HG02852 (cell line): ENCODE results near the gene TCERG1L.
"Not testable (repeated sequence)": the region's sequence is repeated elsewhere in the genome, so short reads cannot be mapped to it uniquely, and the experiment has no call there.

Experiments
- ATAC-seq: cut with Tn5 transposase; IDR thresholded peaks from one replicate; pipeline ENCODE4 v1.9.1; 2021; ENCODE audit warnings: mild to moderate bottlenecking, moderate library complexity; ENCODE audit not compliant: unreplicated experiment

TCERG1L gene, protein sequence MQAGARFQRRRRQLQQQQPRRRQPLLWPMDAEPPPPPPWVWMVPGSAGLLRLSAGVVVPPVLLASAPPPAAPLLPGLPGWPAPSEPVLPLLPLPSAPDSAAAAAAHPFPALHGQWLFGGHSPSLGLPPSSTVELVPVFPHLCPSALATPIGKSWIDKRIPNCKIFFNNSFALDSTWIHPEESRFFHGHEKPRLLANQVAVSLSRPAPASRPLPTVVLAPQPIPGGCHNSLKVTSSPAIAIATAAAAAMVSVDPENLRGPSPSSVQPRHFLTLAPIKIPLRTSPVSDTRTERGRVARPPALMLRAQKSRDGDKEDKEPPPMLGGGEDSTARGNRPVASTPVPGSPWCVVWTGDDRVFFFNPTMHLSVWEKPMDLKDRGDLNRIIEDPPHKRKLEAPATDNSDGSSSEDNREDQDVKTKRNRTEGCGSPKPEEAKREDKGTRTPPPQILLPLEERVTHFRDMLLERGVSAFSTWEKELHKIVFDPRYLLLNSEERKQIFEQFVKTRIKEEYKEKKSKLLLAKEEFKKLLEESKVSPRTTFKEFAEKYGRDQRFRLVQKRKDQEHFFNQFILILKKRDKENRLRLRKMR

DNA sequence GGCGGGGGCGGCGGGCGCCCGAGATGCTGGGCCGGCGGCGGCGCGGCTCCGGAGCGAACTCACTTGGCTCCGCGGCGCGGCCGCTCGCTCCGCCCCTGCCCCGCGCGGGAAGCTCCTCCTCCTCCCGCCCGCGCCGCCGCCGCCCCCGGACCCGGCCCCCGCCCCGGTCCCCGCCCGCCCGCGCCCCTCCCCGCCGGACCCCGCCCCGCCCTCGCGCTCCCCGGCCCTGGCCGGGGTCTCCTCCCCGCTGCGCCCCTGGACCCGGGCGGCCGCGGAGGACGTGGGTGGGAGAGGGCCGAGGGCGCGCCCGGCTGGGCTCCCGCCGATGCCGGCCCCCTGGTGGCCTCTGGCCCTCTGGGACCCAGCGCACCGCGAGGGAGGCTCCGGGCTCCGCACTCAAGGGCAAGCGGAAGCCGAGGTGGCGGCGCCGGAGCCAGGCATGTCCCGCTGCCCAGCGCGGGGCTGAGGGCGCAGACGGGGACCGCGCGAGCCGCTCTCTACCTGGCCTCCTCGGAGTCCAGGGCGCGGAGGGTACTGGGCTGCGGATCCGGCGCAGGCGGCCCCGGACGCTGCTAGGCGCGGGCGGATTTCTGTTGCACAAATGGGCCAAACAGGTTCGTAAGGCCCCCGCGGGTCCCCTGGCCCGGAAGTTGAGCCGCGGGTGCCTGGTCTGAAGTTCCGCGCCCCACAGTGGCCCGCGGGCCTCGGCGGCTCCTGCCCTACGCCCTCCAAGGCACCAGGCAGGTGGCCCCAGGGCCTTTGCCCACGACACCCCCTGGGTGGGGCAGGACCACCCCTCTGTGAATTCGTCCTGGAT is at the start of gene TCERG1L:
TSS of gene TCERG1L (minus strand) at position 61 of the 817 bp plus-strand sequence. CDS start 86 bp downstream, outside the sequence.
- ATAC-seq, result no peak

DNA sequence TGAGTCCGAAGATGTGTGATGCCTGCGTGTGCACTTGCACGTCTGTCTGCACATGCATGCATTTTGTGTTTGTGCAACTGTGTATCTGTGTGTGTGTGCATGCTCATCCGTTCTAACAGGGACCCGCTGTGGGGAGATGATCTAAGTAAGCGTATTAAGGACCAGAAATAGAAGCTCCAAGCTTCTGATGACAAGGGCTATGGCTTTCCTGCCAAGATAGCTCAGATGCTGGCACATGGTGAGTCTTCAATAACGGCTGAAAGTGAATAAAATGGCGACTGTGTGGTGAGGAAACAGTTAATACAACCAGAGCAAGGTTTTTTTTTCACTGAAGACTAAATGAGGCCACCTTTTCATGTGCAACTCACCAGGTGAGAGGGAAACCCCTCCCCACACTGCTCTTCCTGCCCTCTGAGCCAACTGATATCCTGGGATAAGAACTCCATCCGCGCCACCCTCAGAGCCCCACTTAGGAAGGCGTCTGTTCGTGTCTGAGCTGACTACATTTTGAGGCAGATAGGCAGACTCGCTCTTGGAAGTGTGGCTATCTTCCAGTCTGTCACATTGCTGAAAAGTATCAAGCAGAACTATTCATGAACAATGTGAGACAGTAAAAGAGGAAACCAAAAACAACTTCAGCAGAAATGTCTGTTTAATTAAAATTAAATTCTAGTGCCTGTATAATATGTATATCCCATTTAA is 47.4 kb upstream of the TCERG1L start:
- no peak for ATAC-seq

DNA sequence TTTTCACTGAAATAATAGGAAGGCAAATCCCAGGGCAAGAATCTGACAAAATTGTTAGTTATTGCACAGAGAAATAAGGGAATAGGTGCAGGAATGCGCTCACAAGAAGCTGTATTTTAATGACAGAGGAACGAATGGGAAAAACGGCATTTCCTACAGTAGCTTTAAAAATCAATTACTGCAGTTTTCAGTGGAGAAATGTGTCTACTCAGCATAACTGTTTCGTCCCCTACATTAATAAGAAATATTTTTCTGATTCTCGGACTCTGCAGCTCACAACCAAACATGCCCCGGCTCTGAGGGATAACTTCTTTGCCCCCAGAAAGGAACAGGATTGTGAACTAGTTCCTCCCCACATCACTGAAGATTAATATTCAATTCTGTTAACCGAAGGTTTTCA is 44.9 kb upstream of the TCERG1L start:
- no peak for ATAC-seq

DNA sequence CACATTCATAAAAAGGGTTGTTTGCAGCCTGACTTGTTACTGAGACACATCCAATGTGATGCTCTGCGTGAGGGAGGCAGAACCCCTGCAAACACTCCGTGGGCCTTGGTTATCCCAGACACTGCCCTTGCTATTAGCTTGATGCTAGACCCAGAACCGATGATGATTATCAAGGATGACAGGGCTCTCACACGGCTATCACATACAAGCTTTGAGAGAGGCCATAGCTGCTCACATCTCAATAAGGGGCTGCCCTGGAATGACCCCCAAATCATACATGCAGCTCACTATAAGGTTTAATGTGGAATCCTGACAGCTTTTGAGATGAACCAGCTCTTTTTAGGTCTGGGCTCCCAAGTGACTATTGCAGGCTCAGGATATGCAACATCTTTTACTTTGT is 44.4 kb upstream of the TCERG1L start:
- no peak for ATAC-seq

DNA sequence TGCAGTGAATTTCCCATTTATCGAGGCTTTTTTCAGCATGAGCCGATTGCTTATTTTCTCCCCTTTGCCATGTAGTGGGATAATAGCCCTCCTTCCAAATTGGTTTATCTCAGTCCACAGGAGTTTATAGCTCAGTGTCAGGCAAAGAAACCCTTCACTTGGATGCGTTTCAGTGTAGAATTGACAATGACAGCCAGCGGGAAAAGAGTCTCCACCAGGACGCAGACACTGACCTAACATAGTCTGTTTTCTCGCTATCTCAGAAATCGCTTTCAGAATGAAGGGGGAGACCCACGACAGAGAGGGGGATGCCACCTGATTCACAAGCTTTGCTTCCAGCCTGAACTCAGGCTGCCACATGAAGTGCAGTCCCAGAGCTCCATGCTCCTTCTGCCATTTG is 43.5 kb upstream of the TCERG1L start:
- ATAC-seq, result no peak

DNA sequence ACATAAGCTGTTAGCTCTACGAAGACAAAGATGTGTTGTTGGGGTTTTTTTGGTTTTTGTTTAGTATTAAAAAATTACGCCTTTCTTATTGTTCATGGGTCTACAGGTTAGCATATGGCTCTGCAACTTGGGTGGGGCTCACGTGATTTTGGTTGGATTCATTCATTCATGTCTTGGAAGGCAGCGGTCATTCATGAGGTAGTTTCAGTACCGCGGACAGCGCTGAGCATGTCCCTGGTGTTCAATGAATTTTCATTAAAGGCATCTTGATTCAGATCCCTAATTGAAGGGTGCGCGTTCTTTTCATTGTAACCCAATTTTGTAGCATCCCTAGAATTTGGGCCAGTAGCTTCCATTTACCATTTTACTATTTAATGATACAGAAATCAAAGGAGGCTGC is 42.9 kb upstream of the TCERG1L start:
- no peak for ATAC-seq

DNA sequence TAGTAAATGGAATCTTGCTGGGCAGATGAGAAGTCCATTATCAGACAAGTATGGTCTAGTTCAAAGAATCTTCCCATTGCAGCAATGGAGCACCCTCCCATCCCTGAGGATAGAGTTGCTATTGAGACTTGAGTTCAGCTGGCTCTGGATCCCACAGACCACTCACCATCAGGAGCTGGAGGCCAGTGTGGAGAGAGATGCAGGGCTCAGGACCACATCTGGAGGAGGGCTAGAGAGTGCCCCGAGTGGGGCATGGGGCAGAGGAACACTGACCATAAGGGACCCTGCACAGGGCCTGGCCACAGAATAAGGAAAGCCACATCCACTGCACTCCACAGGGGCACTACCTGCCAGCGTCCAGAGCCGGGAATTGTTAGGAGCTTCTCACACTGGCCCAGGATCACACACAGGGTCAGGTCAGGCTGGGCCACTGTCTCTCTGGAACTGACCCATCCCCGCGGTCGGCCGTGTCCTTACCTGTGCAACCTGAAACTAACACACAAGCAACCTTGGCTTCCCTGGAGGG is 41.3 kb upstream of the TCERG1L start:
- no peak for ATAC-seq

DNA sequence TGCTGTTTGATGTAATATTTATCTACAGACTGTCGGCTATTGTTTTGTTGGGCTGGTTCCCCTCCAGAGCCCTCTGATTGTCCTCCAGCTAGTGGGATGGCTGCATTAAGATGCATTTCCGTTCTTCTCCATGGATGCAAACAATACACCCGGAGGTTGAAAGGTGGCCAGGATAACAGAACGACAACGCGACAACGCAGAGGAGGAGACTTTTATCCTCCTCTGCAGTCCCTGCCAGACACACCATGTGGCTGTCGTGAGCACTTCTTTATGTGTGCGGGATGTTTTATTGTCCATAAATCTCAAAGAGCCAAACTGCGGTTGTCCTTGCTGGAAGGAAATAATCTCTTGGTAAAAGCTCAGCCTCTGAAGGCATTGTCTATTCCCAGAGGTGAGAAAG is 39.1 kb upstream of the TCERG1L start:
- no peak for ATAC-seq

DNA sequence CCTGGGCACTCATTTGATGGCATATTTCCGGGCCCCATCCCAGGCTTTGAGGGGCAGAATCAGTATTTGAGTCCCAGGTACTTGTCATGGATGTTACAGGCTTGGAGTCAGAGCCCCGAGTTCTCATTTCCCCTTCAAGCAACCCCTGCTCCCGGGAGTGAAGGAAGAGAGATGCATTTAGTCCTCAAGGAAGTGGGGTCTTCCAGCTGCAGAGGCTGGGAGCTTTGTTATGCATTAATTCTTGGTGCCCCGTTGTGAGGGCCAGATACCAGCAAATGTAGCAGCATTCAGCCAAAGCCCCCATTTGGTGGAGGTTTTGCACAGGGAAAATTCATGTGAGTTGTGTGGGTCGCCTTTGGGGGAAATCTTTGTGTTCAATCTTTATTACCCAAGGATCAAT is 38.7 kb upstream of the TCERG1L start:
- no peak for ATAC-seq

DNA sequence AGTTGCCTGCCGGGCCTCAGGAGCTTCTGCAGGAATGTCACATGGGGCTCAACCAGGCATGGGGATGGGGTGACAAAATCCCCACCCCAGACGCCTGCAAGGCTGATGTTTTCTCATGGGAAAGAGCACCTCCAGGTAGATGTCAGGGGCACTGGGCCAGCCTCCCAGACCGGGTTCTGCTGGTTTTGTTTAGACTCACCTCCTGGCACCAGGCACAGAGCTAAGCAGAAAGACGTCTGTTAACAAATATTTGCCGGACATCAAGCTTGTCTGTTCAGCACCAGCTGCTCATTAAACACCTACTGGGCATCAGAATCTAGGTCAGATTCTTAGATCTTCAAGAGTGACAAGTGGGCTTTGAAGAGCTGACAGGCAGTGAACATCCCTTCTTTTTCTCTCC is 34.9 kb upstream of the TCERG1L start:
- no peak for ATAC-seq

DNA sequence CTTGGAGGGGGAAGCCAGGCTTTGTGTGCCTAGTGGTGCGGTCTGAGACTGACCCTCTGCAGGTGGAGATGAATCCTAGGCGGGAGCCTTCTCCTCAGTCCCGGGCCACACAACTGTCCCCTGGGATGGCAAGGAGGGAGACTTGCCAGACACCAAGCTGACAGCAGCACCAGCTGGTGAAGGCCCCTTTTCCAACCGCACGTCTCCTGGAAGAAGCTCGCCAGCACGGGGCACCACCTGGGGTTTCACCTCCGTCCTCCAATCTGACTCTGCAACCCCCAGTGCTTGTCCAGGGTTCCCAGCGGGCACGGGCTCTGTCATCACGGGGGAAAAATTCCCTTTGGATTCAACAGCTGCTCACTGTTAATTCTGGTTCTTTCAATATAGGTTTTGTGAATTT is 34.2 kb upstream of the TCERG1L start:
- no peak for ATAC-seq

DNA sequence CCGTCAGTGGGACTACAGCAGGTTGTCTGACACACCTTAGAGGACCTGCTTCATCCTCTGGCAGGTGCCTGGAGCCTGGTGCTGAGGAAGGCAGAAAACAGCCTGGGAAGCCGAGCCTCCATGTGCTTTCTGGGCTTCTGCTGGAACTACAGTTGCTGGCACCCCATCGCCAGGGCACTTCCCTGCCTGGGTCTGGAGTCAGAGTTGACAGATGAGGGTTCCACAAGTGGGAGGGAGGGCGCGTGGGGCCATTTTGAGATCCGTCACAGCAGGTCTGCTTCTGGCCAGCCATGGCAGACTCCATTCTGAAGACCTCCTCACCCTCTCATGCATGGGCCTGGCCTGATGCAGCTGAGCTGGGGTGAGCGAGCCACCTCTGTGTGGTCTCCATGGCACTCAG is 33.2 kb upstream of the TCERG1L start:
- no peak for ATAC-seq

DNA sequence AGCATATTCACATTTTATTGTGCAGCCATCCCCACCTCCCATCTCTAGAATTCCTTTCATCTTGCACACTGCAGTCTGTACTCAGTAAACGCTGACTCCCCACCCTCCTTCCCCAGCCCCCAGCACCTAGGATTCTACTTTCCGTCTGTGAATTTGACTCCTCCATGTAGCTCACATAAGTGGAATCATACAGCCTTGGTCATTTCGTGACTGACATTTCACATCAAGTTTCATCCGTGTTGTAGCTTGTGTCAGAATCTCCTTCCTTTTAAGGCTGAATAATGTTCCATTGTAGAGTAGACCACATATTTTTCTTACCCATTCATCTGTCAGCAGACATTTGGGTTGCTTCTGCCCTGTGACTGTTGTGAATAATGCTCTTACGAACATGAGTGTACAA is 26.2 kb upstream of the TCERG1L start:
- no peak for ATAC-seq

DNA sequence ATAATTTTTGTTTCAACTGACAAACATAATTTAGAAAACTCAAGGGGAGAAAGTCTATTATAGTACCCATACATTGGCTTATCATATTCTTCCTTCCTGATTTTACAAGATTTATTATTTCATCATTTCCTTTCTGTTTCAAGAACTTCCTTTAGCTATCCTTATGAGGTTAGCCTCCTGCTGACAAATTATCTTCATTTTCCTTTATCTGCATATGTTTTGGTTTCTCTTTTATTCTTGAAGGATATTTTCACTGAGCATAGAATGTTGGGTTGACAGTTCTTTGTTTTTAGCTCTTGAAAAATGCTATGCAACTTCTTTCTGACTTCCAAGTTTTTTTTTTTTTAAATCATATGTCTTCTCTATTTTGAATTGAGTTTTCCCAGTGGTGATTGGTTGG is 21.3 kb upstream of the TCERG1L start:
- ATAC-seq, result no peak

DNA sequence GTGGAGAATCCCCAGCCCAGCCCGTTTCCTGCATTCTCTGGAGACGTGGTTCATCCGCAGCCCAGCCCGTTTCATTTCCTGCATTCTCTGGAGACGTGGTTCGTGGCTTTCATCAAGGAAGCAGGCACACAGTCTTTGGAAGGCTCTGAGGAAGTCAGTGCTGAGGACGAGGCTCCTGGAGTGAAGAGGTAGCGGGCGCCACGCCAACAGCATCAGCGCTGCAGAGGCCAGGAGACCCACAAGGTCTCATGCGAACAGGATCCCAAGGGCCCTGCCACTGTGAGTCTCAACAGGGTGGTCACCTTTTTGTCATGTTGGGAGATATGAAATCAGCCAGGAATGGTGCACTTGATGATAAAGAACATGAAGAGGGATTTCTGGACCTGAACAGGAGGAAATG is 12.4 kb upstream of the TCERG1L start:
- no peak for ATAC-seq

DNA sequence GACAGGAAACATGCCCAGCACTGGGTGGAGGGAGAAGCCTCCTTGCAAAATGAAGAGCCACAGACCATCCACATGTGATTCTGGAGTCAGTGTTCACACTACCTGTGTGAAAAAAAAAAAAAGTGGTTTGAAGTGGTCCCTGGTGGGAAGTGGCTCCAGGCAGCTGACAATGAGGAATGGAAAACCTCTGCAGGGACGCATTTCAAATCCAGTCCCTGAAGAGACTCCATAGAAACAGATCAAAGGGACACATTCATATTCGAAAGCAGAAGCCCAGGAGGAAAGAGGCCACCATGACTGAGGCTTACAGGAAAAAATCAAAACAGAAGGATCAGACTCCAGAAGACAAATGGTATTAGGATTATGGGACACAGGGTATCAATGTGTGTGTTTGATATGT is 11.5 kb upstream of the TCERG1L start:
- ATAC-seq, result no peak

DNA sequence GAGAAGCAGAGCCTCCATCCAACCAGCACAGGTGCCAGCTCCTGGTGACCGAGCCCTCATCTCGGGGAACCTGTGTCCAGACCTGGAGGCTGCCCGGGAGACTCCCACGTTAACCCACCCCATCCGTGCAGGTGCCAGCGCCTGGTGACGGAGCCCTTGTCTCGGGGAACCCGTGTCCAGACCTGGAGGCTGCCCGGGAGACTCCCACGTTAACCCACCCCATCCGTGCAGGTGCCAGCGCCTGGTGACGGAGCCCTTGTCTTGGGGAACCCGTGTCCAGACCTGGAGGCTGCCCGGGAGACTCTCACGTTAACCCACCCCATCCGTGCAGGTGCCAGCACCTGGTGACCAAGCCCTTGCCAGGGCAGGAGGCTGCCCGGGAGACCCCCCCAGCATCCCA is 11.1 kb upstream of the TCERG1L start:
- ATAC-seq, result not testable (repeated sequence)

DNA sequence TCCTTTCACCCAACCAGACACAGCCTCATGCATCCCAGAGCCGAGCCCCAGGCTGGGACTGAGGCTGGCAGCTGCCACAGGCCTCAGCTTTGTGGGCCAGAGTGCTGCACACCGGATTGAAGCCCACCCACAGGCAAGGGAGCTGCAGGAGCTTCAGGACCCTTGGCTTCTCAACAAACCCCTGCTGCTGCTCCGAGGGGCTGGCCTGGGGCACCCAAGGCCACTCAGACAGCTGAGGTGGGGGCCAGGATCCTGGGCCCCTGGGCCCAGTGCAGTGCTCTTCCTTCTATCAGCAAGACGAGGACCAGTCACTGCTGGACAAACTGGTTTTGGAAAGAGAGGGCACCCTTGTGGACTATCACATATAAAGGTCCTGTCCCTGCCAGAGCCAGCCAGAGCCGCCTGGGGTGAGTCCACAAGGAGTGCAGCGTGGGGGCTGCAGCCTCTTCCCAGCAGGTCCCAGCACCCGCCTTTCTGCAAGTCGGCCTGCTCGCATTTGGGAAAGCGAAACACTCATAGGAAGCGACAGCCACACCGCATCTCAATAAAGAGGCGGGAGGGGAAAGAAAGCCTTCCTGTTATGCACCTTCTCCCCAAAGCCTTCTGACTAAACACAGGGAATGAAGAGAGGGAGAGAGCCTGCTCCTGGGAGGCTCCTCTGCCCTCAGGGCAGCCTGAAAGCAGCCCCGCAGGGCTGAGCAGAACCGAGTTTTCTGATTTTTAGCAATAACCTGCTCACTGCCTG is 9.5 kb upstream of the TCERG1L start:
- ATAC-seq, result no peak

DNA sequence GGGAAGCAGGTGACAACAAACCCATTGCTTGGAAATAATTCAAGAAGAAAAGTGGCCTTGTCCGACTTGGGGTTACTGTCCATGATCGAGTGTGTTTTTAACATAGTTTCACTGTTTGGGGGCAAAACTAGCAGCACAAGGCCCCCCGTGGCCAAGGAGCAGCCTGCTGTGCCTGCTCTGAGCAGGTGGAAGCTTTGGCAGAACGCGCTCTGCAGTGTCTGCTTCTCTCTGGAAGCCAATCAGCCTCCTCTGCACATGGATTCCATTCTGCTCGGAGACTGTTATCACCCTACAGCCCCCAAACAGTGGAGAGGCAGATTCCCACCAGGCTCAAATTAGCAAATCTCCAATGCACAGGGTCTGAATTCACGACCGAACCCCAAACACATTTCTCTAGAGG is 7.3 kb upstream of the TCERG1L start:
- ATAC-seq, result no peak

DNA sequence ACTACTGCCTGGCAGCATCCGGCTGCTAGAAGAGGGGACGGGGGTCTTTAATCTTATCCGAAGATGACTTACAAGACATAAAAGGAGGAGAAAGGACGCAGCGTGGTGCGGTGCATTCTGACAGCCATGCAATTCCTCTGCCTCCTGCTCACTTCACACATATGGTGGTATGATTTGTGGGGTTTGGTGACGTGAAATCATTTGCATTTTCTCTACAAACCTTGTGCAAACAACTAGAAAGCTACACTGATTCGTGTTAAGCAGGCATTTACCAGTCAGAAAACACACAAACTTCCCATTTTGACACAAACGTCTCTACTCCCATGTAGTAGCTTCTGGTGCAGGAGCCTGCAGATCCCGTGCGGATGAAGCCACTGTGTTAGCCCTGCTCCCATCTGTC is 6.8 kb upstream of the TCERG1L start:
- no peak for ATAC-seq
